ENCODE data around the gene SERTAD1.
"Not testable (repeated sequence)": the region's sequence is repeated elsewhere in the genome, so short reads cannot be mapped to it uniquely, and the experiment has no call there.

Gene SERTAD1

GRCh38 chr19:40450664-40451063 lies 24.9 kb upstream of the SERTAD1 start:
- no peak for DNase-seq (ENCODE audit: low spot score)

- DNase-seq (ENCODE audit: low spot score), result no peak
Measured at GRCh38 chr19:40449506-40449905, 23.7 kb upstream of the SERTAD1 start.

- DNase-seq (ENCODE audit: low spot score), result no peak
Measured at GRCh38 chr19:40446263-40446784, 20.5 kb upstream of the SERTAD1 start.

- DNase-seq (ENCODE audit: low spot score), result peak; percentile 52
Measured at GRCh38 chr19:40445780-40446262, 20.0 kb upstream of the SERTAD1 start.

- DNase-seq (ENCODE audit: low spot score), result no peak
Measured at GRCh38 chr19:40444825-40445312, 19.1 kb upstream of the SERTAD1 start.

GRCh38 chr19:40444000-40444824 lies 18.4 kb upstream of the SERTAD1 start, which contains the start of gene SERTAD3:
SERTAD3 (minus strand) TSS chr19:40444335; CDS start chr19:40442080, 2,255 bp downstream.
- DNase-seq (ENCODE audit: low spot score), result peak; percentile 96

- DNase-seq (ENCODE audit: low spot score), result peak; percentile 99
Measured at GRCh38 chr19:40443131-40443999, 17.6 kb upstream of the SERTAD1 start.

GRCh38 chr19:40442328-40443130 lies 16.7 kb upstream of the SERTAD1 start:
- no peak for DNase-seq (ENCODE audit: low spot score)

GRCh38 chr19:40441719-40442253 lies 16.0 kb upstream of the SERTAD1 start:
- no peak for DNase-seq (ENCODE audit: low spot score)

- DNase-seq (ENCODE audit: low spot score), result no peak
Measured at GRCh38 chr19:40438284-40438683, 12.5 kb upstream of the SERTAD1 start.

GRCh38 chr19:40433391-40434216 lies 7.8 kb upstream of the SERTAD1 start:
- peak; percentile 94 for DNase-seq (ENCODE audit: low spot score)

- not testable (repeated sequence) for DNase-seq (ENCODE audit: low spot score)
Measured at GRCh38 chr19:40432760-40433159, 7.0 kb upstream of the SERTAD1 start.

- DNase-seq (ENCODE audit: low spot score), result no peak
Measured at GRCh38 chr19:40431698-40432097, 5.9 kb upstream of the SERTAD1 start.

- DNase-seq (ENCODE audit: low spot score), result not testable (repeated sequence)
Measured at GRCh38 chr19:40430242-40430641, 4.5 kb upstream of the SERTAD1 start.

GRCh38 chr19:40428197-40428596 lies 2.4 kb upstream of the SERTAD1 start:
- not testable (repeated sequence) for DNase-seq (ENCODE audit: low spot score)

- no peak for DNase-seq (ENCODE audit: low spot score)
Measured at GRCh38 chr19:40424637-40425449, 949 bp downstream of the SERTAD1 start.

GRCh38 chr19:40423938-40424337 lies 1.9 kb downstream of the SERTAD1 start:
- DNase-seq (ENCODE audit: low spot score), result no peak

GRCh38 chr19:40422748-40423566 lies 2.8 kb downstream of the SERTAD1 start:
- DNase-seq (ENCODE audit: low spot score), result no peak
